ENCODE results near the gene CPNE4.

Gene CPNE4

DNA sequence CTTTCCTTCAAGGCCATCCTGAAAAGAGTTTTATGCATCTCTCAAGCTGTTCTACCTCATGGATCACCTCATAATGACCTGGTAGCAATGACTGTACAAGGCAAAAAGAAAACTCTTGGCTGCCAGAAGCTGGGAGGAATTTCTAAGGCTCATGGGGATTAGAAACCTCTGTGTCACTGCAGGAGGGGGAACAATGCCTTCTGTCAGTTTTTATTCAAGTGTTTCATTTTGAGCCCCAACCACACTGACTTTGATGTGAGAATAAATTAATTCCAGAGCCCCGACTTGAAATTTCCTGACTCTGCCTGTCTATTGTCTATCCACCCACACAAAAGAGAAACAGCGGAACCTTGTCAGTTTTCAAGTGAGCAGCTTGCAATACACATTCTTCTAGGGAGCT, 473.3 kb downstream of the CPNE4 start:
- DNase-seq: no peak

DNA sequence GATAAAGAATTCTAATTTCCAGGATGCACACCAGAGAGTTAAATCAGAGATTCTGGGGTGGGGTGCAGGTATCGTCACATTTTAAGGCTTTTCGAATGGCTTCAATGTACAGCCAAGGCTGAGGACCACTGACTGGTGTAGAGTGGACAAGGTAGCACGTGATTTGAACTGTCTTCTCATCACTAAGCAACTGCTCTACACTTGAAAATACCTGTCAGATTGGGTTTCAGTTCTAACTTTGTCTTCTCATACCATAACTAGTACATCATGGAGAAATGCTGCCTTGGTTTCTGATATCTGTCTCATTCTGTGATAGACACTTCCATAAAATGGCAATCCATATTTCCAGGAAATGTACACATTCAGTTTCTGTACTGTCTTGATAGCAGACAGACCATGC, 474.0 kb downstream of the CPNE4 start:
- no peak for DNase-seq

DNA sequence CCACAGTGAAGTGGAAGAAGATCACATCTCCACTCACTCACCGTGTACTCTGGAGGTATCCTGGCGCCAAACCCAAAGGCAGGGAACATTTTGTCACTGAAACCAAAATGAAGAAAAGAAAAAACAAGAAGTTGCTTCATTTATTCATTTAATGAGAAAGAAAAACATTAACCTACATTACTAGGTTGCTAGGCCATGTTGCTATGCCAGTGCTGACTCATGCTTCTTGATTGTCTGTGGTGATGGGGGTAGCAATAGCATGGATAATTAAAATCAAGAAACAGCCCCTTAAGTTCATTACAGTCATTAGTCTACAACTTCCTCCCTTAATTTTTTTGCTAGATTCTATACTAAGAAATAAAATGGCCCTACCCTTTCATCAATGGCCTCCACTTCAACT, 479.4 kb downstream of the CPNE4 start:
- no peak for DNase-seq

DNA sequence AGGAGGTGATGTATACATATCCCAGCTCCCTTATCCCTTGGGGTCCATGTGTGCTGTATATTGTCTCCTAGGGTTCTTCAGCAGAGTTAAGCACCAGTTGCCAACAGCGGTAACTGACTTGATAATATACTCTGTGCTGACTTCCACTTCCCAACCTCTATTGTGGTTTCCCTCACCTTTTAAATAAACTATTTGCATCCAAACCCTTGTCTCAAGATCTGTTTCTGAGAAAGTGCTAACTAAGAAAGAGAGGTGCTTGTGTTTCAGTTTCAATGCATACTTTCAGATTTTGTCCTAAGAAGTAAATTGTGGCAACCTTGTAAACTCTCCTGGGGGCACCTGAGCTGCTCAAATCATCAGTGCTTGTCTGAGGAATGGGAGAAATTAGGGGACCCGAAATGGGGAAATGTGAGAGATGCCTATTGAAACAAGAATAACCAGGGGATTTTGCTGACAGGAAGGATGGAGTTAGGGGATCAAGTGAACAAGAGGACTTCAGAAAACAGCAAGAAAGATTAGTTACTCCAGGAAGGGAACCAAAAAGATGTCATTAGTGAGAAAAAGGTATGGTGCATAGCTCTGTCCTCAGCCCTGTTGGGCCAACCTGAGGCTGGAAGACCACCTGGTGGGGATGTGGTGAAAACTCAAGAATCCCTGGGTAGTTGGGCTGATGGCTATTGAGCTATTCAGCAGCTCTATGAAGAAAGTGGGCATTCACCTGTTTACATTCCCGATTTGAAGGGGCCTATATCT, 481.1 kb downstream of the CPNE4 start:
- no peak for DNase-seq

DNA sequence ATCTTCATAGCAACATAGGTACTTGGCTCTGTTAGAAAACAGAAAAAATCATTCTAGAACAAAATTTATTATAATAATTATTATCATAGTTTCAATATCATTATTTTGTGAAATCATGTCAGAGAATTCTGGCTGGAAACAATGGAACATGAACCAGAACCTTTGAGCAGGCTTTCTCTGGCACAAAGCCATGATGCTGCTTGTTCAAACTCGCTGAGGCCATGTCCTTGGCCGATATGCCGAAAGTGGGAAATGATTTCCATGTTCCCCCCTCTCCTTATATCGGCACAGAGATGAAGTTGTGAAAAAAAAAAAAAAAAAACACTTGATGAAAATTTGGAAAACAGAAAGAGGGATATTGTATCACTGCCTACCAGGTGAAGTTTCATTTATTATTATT, 483.1 kb downstream of the CPNE4 start:
- DNase-seq: no peak

DNA sequence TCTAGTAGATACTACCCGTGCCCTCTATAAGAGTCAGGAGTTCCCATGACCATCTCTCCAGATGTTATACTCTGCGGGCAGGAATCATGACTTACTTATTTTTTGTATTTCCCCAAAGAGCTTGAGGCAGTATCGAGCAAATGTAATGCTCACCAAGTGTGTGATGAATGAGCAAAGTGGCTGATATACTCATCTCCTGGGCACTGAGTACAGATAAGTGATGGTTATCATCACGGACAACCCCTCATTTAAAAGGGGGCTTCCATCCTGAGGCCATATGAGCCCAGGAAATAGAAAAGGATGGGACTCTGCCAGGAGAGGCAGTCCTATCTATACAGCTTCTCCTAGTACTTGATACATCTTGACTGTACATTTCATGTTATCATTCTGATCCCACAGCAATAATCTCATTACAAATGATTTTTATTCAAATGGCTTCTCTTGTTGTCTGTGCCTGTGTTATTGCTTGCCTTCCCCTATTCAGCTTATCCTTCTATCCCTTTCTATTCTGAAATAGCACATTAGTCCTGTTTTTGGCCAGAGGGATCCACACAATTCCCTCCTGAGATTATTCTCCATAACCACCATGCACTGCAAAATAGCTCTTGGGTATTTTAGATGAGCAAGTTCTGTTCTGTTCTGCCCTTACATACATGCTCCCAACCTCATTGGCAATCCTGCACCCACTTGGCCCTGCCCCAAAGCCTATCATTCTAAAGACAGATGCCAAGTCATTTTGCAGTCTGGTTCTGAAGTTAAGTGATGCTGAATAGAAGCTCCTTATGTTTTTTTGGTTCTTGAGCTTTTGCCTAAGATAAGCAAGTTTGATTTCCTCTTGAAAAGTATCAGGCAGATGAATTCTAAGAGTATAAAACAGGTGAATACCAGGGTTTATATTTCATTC, 484.0 kb downstream of the CPNE4 start:
- no peak for DNase-seq

DNA sequence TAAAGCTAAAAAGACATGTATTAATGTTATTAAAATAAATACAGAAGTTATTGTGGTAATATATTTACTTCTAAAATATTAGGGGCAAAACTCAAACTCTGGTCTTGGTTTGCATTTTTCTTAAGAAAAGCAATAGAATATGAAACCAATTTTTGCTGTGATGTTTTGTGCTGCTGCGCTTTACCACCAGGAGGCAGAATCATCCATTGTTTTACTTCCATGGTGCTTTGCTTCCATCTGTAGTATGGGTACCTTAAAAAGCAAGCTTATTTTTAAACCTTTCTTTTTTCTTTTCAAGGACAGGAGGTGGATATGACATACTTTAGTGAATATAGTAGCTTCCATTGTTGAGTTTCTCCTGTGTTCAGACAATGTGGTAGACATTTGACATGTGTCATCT, 485.5 kb downstream of the CPNE4 start:
- no peak for DNase-seq

DNA sequence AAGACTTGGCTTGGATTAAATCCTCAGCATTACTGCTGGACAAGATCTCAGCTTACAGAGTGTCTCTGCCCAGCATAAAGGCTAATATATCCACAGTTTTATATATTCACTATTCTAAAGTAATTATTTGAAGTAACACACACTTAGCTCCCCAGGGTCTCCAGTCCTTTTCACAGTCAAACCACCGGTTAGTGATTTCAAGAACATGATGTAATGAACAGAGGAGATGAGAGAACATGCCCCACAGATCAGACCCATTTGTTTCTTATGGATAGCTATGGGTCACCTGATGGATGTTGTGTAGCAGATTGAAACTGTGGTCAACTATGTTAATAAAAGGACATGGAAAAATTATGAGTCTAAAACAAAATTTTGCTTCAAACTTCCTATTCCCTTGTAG, 487.2 kb downstream of the CPNE4 start:
- DNase-seq: no peak

DNA sequence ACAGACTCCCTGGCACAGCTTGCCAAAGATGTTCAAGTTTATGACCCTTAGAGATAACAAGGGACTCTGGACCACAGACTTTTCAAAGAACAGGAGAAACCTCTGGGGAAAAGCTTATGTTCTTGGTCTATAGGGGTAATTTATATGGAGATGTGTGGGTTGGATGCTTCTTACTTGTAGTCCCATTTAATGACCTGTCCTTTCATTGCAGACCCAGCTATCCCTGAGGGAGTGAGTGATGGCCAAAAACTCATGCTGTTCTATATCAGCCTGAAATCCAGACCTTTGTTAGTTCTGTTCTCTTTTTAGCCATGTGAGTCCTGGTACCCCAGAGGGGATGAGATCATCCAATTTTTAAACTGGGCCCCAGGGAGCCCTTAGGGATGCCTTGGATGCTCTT, 488.4 kb downstream of the CPNE4 start:
- no peak for DNase-seq

DNA sequence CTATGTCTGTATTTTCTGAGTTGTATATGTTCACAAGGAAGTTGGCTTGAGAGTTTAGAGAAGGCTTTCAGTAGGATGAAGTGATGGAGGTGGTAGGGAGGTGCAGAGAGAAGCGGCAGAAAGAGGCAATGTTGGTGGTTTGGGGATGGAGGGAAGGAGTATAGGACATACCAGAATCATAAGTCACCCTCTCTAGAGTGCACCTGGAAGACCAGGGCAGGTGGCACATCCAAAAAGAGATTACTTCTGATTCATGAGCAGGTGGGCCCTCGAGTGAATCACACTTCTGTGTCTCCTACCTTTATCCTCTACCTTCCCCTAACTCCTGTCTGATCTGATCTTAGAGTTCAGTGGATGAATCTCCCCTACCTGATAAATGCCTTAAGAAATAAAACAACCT, 490.3 kb downstream of the CPNE4 start:
- no peak for DNase-seq

DNA sequence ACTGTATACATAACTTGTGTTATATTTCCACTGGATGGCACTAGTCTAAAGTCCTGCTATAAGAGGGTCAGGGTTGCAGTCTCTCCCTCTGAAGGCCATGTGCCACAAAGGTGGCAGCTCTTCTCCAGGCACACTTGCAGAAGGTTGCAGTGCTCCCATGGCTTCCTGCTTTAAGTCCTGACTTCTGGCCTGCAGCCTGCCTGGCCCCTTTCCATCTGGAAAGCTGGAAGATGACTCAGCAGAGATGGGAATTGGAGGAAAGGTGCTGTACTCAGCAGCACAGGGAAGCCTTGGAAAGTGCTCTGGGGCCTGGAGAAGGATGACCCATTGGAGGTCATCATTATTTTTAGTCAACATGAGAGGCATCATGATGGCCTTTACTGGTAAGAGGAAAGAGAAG, 491.1 kb downstream of the CPNE4 start:
- no peak for DNase-seq

DNA sequence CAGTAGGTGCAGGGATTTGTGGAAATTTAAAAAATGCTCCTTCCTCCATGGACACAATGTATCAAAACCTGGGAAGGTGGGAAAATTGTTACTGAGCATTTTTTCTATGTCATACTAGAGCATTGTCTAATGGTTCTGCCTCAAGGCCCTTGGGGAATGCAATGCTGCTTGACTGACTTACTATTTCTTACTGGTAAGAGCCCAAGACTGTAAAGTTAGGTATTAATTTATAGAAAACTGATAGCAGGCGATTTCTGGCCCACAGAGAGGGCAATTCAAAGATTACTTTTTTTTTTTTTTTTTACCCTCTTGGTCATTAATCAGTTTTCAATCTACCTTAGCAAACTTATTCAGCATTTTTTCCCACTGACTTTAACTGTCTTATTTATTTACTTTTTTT, 493.5 kb downstream of the CPNE4 start:
- no peak for DNase-seq

DNA sequence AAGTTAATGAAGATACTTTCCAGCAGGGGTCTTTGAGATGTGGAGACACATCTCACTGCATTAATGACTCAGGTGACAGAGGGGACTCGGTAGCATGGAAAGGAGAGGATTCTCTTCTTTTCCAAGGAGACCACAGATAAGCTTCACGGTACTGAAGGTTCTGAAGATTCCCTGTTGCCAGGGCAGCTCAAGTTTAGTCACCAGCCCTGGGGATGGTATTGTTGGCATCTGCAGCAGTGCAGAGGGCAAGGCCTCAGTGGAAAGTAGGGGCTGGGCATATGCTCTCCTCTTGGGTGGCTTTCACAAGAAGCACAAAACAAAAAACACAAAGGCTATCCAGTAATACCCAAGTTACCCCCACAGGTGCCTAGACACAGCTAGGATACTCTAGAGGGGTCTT, 494.0 kb downstream of the CPNE4 start:
- DNase-seq: no peak

DNA sequence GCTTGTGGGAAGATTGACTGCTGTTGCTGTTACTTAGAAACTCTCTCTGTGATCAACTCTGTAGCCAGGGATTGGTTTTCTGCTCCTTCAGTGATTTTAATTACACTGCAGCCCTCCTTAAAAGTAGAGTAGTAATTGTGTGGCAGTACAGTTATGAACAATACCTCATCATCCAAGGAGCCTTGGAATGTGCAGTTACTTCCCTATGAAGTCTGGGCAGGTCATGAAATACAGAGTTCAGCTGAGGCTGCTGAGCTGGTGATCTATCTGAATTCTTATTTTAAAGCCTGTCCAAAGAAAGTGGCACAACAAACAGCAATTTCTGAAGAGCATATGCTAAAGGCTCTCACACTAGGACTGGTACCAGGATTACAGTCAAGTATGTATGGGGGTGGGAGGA, 494.7 kb downstream of the CPNE4 start:
- no peak for DNase-seq

DNA sequence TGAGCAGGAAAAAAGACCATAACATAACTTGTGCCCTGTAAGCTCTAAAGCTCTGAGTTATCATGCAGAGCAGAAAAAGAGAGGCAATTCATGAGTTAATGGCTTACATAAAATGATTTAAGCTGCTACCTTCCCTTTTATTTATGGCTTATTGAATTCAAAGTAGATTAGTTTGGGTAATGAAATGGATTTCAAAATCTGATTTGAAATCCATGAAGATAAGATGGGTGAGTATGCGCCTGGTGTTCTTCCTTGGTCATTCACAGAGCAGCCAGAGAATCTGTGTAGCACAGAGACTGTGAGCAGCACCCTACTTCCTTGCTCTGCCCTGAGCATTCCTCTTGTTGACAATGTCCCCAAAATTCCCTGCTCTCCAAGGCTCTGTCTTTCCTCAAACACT, 495.8 kb downstream of the CPNE4 start:
- no peak for DNase-seq

DNA sequence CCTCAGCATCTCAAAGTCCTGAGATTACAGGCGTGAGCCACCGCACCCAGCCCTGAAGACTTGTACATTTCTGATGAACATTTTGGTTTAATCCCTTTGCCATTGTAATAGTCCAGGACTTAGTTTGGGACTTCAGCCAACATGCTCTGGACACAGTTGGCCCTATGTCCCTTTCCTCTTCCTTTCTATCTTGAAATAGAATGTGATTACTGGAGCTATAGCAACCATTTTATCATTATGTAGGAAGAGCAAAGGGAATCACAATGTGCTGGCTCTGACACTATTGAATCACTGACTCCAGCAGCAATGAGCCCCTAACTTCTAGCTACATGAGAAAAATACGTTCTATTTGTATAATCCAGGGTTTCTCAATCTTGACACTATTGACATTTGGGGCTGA, 497.3 kb downstream of the CPNE4 start:
- DNase-seq: no peak

DNA sequence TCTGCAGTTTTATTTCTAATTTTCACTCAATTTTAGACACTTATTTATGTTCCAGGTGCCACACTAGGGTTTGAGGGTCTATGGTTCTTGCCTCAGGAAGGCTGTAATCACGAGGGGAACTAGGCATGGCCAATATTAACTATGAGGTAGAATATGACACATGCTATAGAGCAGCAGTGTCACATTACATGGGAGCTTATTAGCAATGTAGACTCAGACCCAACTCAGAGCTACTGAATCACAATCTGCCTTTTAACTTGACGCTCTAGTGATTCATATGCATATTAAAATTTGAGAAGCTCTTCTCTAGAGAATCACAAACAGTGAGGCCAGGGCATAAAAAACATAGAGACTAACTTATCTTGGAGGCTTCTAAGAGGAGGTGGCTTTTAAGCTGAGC, 499.2 kb downstream of the CPNE4 start:
- no peak for DNase-seq

DNA sequence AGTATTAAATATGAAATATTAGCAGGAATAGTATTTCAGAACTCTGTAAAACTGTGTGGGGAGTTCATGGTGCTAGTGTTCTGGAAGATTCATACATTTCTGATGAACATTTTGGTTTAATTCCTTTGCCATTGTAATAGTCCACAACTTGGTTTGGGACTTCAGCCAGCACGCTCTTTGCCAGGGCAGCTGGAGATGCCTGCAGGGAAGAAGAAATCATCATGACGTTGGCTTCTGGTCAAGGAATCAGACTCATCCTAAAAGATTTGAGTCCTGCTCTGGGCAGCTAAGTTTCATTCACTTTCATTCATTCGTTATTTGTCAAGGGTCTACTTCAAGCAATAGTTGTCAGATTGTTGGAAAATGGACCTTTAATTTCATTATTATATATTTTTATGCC, 499.7 kb downstream of the CPNE4 start:
- DNase-seq: no peak

DNA sequence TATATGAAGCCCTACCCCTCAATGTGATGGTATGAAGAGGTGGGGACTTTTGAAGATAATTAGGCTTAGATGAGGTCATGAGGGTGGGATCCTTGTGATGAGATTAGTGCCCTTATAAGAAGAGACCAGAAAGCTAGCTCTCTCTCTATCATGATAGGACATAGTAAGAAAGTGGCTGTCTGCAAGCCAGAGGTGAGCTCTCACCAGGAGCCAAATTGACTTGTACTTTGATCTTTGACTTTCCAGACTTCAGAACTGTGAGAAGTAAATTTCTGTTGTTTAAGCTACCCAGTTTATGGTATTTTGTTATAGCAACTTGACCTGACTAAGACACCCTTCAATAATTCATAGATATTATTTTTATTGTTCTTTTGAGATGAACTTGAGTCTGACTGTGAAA, 502.2 kb downstream of the CPNE4 start:
- no peak for DNase-seq

DNA sequence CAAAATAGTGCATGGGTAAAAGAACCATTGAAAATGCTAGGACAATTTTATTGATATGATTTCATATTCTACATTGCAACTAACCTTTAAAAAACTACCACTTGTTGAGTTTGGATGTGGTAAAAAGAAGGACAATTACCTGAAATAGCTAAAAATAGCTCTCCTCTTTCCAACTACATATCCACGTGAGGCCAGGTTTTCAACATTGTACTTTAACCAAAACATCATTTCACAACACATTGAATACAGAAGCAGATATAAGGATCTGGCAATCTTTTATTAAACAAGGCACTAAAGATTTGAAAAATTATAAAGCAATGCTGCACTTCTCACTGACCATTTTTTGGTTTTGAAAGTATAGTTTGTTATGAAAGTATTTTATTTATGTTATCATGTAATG, 504.0 kb downstream of the CPNE4 start:
- no peak for DNase-seq

DNA sequence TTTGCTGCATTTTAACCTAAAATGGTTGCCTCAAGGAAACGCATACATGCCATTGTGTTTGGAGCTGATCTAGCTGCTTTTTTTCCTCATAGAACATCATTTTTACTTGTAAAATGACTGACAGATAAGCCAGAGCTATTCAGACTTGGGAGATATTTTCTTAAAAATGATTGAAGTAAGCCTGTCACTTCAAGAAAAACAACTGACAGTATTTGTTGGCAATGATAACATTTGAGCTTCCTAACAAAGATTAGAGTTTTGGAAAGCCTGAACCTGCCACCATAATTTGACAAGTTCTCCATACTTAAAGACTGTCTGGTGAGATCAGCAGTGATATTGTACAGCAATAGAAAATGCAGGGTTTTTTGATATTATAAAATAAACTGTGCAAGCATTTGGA, 504.4 kb downstream of the CPNE4 start:
- no peak for DNase-seq

DNA sequence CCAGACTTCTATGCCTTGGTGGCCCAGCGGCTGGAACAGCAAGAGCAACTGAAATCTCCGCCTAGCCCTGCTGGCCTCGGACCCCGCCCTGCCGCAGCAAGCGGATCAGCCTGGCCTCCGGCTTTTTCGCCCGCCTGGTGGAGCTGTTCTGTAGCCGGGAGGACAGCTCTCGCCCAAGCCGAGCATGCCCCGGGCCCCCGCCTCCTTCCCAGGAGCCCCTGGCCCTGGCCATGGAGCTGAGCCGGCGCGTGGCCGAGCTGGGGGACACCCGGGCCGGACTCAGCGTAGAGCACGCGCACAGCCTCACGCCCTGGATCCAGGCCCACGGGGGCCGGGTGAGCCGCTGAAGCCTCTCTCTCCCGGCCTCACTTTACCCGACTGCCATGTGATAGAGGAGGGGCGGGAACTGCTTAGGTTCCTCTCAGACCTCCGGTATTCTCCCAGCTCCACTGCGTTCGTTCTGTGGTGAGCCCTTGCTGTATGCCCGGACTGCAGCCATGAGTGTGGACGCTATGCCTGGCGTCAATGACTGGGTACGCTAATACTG, 507.9 kb downstream of the CPNE4 start:
- DNase-seq: no peak

DNA sequence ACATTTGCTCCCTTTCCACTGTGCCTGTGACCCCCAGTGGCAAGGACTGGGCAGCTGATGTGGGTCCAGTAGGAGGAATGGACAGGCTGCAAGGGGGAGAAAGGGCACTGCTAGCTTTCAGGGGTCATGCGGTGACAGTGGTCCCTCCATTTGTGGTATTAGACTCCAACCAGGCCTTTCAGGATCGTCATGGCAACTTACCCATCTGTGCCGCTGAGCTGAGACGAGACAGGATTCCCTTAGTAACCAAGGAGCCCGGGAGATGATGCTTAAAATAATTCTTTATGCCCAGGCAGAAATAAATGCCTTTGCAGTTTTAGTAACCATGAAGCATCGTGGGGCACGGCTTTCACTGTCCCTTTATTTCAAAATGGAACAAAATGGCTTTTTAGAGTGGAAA, 516.1 kb downstream of the CPNE4 start:
- DNase-seq: no peak

DNA sequence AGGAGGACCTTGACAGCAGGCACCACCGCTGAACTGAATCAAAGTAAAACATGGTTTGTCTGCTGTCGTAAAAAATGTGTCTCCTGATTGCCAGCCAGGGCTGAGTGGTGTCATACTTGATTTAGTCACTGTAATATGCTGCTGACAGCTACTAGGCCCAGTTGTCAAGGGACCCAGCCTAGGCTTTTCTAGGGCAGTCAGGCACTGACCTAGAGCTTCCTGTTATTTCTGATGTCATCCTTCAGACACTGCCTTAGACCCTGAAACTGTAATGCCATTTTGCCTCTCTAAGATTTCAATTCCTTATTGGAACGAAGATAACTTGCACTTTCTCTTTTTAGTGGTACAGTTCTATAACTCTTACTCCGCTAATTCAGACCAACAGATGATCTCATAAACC, 529.4 kb downstream of the CPNE4 start:
- no peak for DNase-seq

DNA sequence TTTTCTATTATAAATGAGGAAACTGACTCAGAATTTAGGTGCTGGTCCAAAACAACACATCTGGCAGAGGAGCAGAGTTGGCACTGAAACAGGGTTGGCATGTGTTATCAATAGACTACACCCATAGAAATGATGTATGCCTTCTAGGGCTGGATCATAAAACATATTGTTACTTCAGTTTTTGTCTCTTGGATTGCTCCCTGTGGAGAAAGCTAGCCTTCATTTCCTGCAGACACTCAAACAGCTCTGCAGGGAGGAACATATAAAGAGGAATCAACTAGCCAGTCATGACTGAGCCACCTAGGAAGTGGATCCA, 531.5 kb downstream of the CPNE4 start:
- DNase-seq: peak; percentile 4

All from NCI-H748 treated with DMSO at 0.1 percent for 48 hours (cell line).